Esophagus squamous epithelium (tissue), 4 donors: ENCODE results near the gene CAPN15.

Experiments
- POLR2A ChIP-seq, 4 donors: fragments of 450-650 bp; IDR thresholded peaks; one replicate each; pipeline ENCODE4 v1.6.1; 2017; ENCODE audit warnings: antibody characterized with exemption in 4 of 4, mild to moderate bottlenecking in 4 of 4, moderate library complexity in 3 of 4
- TF ChIP-seq, protein P1 (sequence below), 6 experiments: fragments of 450-650 bp in 4 of 6; fragments of 200-600 bp in 2 of 6; sonication (generic) in 2 of 6; IDR thresholded peaks; one replicate each; pipeline ENCODE4 v1.5.1; 2016 to 2019; ENCODE audit warnings: antibody characterized with exemption in 6 of 6, mild to moderate bottlenecking in 4 of 6, moderate library complexity in 4 of 6

- TF ChIP-seq, protein P1, sequence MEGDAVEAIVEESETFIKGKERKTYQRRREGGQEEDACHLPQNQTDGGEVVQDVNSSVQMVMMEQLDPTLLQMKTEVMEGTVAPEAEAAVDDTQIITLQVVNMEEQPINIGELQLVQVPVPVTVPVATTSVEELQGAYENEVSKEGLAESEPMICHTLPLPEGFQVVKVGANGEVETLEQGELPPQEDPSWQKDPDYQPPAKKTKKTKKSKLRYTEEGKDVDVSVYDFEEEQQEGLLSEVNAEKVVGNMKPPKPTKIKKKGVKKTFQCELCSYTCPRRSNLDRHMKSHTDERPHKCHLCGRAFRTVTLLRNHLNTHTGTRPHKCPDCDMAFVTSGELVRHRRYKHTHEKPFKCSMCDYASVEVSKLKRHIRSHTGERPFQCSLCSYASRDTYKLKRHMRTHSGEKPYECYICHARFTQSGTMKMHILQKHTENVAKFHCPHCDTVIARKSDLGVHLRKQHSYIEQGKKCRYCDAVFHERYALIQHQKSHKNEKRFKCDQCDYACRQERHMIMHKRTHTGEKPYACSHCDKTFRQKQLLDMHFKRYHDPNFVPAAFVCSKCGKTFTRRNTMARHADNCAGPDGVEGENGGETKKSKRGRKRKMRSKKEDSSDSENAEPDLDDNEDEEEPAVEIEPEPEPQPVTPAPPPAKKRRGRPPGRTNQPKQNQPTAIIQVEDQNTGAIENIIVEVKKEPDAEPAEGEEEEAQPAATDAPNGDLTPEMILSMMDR (IDR thresholded peaks at IDR 0.05), result no peak
- TF ChIP-seq POLR2A (IDR thresholded peaks at IDR 0.05), result no peak
Observed at GRCh38 chr16:558298-559020, 30.9 kb downstream of the CAPN15 start.
